ENCODE data around the gene RGPD3. TPM values are rescaled to one million over a fixed set of nuclear protein-coding genes. Genes with fewer than 3 reads are reported as not detected.

The RGPD3 gene
- total and polyA plus RNA-seq, 9 of the 15 experiments (the other 6 are each of a cell fraction or from before 2014, with no cell fraction given), result 0.01 to 0.03 TPM; not detected in 7

DNA sequence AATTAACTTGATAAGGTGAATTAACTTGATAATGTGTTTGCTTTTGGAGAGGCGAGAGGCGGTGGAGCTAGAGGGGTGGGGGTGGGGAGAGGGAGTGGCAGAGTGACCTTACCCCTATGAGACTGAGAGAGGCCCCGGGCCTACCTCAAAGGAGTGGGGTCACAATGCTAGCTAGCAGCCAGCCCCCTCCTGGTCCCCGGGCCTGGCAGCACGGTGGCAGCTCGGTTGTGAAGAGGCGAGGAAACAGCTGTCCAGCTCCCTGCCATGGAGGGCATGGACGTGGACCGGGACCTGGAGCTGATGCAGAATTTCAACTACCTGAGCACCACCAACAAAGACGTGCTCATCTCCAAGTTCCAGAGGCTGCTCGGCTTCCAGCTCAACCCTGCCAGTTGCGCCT lies 123.9 kb downstream of the RGPD3 start:
- intact Hi-C loops (cut with micrococcal nuclease), result no loop called here
- H3K4me3 ChIP-seq, result no peak overlapping the region
- 2% methylated on average over 11 of the region's 12 CpGs for WGBS (ENCODE audit: insufficient coverage, low coverage, missing lambda C conversion rate)
- FAIRE-seq (no peak), DNase-seq (ENCODE audit: extremely low read depth in 1 of 4, low spot score in 3 of 4) (no peak), ATAC-seq (no peak)
- no peak overlapping the region for H2AFZ ChIP-seq (ENCODE audit: low read depth, low read length)
- ChIA-PET CTCF (ENCODE audit: low intra/inter-chr PET ratio) (no interaction called here), POLR2A (interaction anchor here (0.9 kb wide), 1 partner anchor 22 kb away, joined by 3 read pairs; no protein-coding TSS in a partner anchor)
- H3K36me3 ChIP-seq (ENCODE audit: control insufficient read depth, insufficient read depth, low read length), result no peaks in the 10 kb centered on the region
- peaks cover 5 to 34% of the 10 kb centered on the region in 2 experiments; a peak in 4 of 5 replicates for H3K27me3 ChIP-seq (ENCODE audit: control insufficient read depth in 2 of 2, insufficient read depth in 2 of 2, low read length in 2 of 2)
- H4K20me1 ChIP-seq (replicated peaks; ENCODE audit: control insufficient read depth, insufficient read depth, low read length), result no peaks in the 10 kb centered on the region
- TF ChIP-seq, protein P1, sequence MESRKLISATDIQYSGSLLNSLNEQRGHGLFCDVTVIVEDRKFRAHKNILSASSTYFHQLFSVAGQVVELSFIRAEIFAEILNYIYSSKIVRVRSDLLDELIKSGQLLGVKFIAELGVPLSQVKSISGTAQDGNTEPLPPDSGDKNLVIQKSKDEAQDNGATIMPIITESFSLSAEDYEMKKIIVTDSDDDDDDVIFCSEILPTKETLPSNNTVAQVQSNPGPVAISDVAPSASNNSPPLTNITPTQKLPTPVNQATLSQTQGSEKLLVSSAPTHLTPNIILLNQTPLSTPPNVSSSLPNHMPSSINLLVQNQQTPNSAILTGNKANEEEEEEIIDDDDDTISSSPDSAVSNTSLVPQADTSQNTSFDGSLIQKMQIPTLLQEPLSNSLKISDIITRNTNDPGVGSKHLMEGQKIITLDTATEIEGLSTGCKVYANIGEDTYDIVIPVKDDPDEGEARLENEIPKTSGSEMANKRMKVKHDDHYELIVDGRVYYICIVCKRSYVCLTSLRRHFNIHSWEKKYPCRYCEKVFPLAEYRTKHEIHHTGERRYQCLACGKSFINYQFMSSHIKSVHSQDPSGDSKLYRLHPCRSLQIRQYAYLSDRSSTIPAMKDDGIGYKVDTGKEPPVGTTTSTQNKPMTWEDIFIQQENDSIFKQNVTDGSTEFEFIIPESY (CRISPR knock-in tag; IDR thresholded peaks at IDR 0.05), result no peak
- TF ChIP-seq PHTF2 (CRISPR knock-in tag; IDR thresholded peaks at IDR 0.05), result no peak
- BruUV-seq (replicated peaks), result no TSS peak
- in situ Hi-C loops (cut with MboI), result no loop called here
- peaks cover 0 to 4% of the 10 kb centered on the region in 2 experiments; a peak in 1 of 5 replicates for H3K4me1 ChIP-seq (replicated peaks in 1 of 2; ENCODE audit: control insufficient read depth in 2 of 2, insufficient read depth in 2 of 2, low read length in 2 of 2)
- no peak overlapping the region for H3K9ac ChIP-seq (ENCODE audit: insufficient read depth in 1 of 2, low read depth in 2 of 2, low read length in 2 of 2)
- H3K9me1 ChIP-seq (ENCODE audit: control insufficient read depth, insufficient read depth, low read length), result no peaks in the 10 kb centered on the region
- no peak overlapping the region for H3K4me2 ChIP-seq (ENCODE audit: insufficient read depth, low read length)
- H3K9me3 ChIP-seq (replicated peaks; ENCODE audit: control insufficient read depth, insufficient read depth, low read depth, low read length), result no peaks in the 10 kb centered on the region
- H3K79me2 ChIP-seq (ENCODE audit: control insufficient read depth, insufficient read depth, low read length), result no peaks in the 10 kb centered on the region
- no peak overlapping the region for H3K27ac ChIP-seq (ENCODE audit: extremely low read depth, low read depth, low read length)

DNA sequence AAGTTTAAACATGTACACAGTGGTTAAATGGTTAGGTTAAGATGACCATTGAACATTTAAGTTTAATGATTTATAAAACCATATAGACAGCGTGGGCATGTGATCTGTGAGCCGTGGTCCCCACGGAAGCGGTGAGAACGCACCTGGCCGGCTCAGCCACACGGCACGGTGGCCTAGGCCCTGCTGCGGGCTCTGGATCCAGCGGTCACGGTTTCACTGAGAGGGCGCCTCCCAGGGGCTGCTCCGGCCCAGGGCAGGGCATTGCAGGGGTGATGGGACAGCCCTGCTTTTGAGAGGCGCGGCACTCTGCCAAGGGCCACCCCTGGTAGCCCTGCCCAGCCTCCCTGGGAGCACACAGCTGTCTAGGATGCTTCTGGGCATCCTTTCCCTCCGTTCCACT lies 124.9 kb downstream of the RGPD3 start:
- H3K4me1 ChIP-seq (replicated peaks in 1 of 2; ENCODE audit: control insufficient read depth in 2 of 2, insufficient read depth in 2 of 2, low read length in 2 of 2), result peaks cover 0 to 4% of the 10 kb centered on the region in 2 experiments; a peak in 1 of 5 replicates
- H3K27me3 ChIP-seq (ENCODE audit: control insufficient read depth in 2 of 2, insufficient read depth in 2 of 2, low read length in 2 of 2), result peaks cover 5 to 34% of the 10 kb centered on the region in 2 experiments; a peak in 4 of 5 replicates
- no TSS peak for BruUV-seq (replicated peaks)
- ChIA-PET CTCF (ENCODE audit: low intra/inter-chr PET ratio) (no interaction called here), POLR2A (no interaction called here)
- no peak for FAIRE-seq
- no peaks in the 10 kb centered on the region for H3K36me3 ChIP-seq (ENCODE audit: control insufficient read depth, insufficient read depth, low read length)
- ATAC-seq, result no peak; the same call in 2 of the 3 replicates
- under 1% methylated on average over 16 of the region's 16 CpGs for WGBS (ENCODE audit: insufficient coverage, low coverage, missing lambda C conversion rate)
- H3K27ac ChIP-seq (ENCODE audit: extremely low read depth, low read depth, low read length), result no peak overlapping the region
- no peak overlapping the region for H3K4me2 ChIP-seq (ENCODE audit: insufficient read depth, low read length)
- no peak overlapping the region for H3K9ac ChIP-seq (ENCODE audit: insufficient read depth in 1 of 2, low read depth in 2 of 2, low read length in 2 of 2)
- no peak for DNase-seq (ENCODE audit: extremely low read depth in 1 of 4, low spot score in 3 of 4)
- no peaks in the 10 kb centered on the region for H3K9me3 ChIP-seq (replicated peaks; ENCODE audit: control insufficient read depth, insufficient read depth, low read depth, low read length)
- no peaks in the 10 kb centered on the region for H3K9me1 ChIP-seq (ENCODE audit: control insufficient read depth, insufficient read depth, low read length)
- intact Hi-C loops (cut with micrococcal nuclease), result no loop called here
- no peaks in the 10 kb centered on the region for H3K79me2 ChIP-seq (ENCODE audit: control insufficient read depth, insufficient read depth, low read length)
- in situ Hi-C loops (cut with MboI), result no loop called here
- H2AFZ ChIP-seq (ENCODE audit: low read depth, low read length), result no peak overlapping the region
- no peaks in the 10 kb centered on the region for H4K20me1 ChIP-seq (replicated peaks; ENCODE audit: control insufficient read depth, insufficient read depth, low read length)
- H3K4me3 ChIP-seq, result no peak overlapping the region
- no peak for TF ChIP-seq EZH2 (IDR thresholded peaks at IDR 0.05; ENCODE audit: borderline replicate concordance, low read depth, low read length)
- TF ChIP-seq SP2 (IDR thresholded peaks at IDR 0.05; ENCODE audit: extremely low read depth, low read depth, low read length, poor library complexity, severe bottlenecking), result no peak
- TF ChIP-seq, protein P2, sequence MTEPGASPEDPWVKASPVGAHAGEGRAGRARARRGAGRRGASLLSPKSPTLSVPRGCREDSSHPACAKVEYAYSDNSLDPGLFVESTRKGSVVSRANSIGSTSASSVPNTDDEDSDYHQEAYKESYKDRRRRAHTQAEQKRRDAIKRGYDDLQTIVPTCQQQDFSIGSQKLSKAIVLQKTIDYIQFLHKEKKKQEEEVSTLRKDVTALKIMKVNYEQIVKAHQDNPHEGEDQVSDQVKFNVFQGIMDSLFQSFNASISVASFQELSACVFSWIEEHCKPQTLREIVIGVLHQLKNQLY (CRISPR knock-in tag; conservative IDR thresholded peaks at IDR 0.05), result no peak
- no peak for TF ChIP-seq MYBL2 (IDR thresholded peaks at IDR 0.05; ENCODE audit: low read depth)
- no peak for TF ChIP-seq MYBL2 (CRISPR knock-in tag; IDR thresholded peaks at IDR 0.05; ENCODE audit: borderline replicate concordance)
- no peak for TF ChIP-seq CC2D1A (IDR thresholded peaks at IDR 0.05)
- TF ChIP-seq, protein P3, sequence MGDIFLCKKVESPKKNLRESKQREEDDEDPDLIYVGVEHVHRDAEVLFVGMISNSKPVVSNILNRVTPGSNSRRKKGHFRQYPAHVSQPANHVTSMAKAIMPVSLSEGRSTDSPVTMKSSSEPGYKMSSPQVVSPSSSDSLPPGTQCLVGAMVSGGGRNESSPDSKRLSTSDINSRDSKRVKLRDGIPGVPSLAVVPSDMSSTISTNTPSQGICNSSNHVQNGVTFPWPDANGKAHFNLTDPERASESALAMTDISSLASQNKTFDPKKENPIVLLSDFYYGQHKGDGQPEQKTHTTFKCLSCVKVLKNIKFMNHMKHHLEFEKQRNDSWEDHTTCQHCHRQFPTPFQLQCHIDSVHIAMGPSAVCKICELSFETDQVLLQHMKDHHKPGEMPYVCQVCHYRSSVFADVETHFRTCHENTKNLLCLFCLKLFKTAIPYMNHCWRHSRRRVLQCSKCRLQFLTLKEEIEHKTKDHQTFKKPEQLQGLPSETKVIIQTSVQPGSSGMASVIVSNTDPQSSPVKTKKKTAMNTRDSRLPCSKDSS (IDR thresholded peaks at IDR 0.05; ENCODE audit: low read depth, partially characterized antibody), result no peak
- no peak for TF ChIP-seq SMARCA5 (IDR thresholded peaks at IDR 0.05)
